CD4-positive, alpha-beta T cell treated with Interferon alpha-2 for 1 hour (primary cell): ENCODE measurements around the gene ME2.
A peak's percentile ranks its signal among the peaks of the same experiment; 100 is the strongest.
"Not testable (repeated sequence)": the region's sequence is repeated elsewhere in the genome, so short reads cannot be mapped to it uniquely, and the experiment has no call there.

Experiments used
- DNase-seq, 2 donors: peaks; one replicate each; pipeline ENCODE4 v3.0.0-alpha.2; 2020 to 2022

Gene ME2

DNA sequence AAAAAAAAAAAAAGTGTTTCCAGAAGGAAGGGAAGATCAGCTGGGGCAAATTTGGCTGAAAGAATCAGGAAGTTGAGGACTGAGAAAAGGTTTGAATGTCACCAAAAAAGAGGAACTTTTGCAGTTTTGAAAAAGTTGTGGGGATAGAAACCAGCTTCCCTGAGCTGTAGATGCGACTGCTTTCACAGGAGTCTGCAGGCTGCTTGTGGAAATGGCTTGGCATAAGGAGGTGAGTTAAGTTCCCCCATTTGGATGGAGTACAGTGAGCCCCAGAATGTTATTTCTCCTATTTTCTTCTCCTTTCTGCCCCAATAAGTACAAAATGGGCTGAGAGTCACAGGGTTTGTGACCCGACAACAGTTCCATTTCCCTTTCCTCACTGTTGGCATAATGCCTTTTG is 16.5 kb upstream of the ME2 start:
- no peak for DNase-seq

DNA sequence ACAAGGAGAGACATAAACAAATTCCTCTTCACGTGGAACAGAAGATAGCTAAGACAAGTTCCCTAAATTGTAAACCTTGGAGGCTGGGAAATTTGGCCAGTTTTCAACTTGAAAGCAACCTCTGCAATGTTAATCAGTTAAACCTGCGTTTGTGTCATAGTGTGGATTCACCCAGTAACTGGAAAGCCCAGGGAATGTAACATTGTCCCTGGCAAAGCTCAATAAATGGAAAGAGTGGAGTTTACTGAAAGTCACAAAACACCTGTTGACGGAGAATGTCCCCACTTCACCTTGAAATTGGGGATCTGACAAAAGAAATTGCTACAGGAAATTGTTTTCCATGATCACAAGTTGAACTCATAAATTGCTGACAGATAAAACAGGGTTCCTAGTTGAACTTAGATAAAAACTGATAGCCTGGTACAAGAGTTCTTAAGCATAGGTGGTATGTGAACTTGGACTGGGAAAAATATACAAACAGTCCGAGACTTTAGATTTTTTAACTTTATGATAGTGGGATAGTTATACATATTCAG is 15.0 kb upstream of the ME2 start:
- DNase-seq = no peak

DNA sequence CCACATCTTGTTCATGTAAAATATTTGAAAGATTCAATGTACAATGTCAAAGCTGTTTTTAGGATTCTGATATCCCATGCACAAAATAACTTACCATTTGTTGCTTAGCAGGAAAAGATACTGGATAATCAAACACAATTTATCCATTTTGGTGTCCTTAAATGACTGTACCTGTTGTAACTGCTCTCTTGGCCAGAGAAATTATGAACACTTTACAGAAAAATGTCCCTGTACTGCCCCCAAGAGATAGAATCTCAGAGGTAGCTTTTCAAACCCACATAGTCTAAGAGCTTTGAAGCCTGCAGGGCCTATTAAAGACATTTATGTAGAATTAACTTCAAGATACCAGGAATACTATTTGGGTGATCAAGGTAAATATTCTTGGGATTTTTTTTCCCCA is 12.2 kb upstream of the ME2 start:
- DNase-seq = no peak

DNA sequence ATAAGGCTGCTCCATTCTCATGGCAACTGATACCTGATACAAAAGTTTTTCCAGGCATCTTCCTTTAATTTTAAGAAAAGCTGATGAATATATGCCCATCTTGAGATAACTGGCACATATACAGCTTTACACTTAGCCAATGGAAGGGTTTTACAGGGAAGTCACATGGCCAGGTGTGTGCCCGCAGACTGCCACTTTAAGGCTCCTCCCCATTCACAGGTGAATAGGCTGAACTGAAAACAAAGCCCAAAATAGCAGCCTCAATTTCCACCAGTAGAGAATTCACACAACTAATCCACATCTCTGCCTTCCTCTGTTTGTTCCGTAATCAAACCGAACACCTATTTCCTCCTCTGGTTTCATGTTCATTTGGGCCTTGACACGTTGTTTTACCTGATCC is 9.8 kb upstream of the ME2 start:
- no peak for DNase-seq

DNA sequence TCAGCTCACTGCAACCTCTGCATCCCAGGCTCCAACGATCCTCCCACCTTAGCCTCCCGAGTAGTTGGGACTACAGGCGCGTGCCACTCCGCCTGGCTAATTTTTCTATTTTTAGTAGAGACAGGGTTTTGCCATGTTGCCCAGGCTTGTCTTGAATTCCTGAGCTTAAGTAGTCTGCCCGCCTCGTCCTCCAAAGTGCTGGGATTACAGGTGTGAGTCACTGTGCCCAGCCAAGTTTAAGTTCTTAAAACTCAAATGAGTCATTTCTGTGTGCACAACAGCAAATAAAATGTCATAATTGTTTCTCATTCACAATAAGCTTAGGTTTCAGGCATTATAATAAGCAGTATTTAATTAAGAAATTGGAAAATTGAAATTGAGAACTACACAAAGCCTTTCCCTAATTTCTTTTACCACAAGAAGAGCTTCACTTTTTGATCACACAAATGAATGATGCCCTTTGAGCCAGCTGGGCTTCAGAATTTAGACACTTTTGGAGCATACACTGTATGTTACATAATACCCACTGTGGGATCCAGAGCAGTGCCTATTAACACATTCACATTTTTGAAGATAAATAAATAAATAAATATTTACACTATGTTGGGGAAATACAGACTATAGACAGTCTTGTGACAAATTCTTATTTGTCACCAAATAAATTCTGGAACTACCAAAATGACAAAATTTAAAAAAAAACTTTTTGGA is 8.6 kb upstream of the ME2 start:
- DNase-seq = no peak

DNA sequence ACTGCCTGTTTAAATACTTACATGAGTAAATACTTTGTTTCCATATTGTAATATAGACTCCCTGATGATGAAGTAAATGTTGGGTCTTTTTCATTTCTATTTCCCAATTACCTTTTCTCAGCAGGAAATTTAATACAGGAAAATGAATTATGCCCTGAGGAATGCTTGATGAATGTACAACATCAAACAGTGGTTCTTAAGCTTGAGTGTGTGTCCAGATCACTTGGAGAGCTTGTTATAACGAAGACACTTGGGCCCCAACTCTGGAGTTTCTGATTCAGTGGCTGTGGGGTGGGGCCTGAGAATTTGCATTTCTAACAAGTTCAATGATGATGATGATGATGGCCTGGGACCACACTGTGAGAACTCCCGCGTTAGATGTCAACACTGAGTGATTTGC is 7.1 kb upstream of the ME2 start:
- DNase-seq = no peak

DNA sequence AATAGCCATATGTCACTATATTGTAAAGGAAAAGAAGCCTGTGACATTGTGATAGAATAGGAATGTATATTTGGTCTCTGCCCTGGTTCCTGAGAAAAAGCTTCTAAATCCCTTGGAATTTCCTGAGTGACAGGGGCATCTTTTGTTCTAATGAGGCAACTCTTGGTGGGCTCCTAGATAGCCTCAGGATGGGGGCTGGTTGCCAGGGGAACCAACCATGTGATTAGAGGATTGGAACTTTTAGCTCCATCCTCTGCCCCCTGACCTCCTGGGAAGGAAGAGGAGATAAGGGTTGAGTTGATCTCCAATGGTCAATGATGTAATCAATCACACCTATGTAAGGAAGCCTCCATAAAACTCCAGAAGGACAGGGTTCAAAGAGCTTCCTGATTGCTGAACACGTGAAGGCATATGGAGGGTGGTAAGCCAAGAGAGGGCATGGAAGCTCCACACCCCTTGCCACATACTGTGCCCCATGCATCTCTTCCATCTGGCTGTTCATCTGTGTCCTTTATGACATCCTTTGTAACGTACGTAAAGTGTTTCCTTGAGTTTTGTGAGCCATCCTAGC is 2.9 kb upstream of the ME2 start:
- DNase-seq = no peak

DNA sequence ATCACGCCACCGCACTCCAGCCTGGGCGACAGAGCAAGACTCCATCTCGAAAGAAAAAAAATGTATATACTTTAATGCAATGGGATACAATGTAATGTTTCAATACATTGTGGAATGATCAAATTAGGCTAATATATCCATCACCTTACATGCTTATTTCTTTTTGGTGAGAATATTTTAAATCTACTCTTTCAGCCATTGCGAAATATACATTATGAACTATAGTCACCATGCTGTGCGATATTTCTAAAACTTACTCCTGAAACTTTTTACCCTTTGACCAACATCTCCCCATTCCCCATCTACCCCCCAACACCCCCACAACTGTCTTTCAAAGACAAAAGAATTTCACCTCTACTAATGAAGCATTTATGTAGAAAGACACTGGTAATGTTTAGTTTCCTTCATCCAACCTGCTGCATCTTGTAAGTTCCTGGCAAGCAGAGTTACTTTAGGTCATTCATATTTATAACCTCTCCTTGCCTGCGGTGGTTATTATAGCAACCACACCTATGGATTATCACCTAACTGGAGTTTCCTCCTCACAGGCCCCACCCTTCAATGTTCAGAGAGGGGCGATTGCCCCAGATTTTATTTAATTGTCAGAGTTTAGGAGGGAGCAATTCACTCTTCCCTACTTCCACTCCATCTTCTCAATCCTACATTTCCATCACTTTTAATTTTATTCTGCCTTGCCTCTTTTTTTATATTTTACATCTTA is 1.2 kb upstream of the ME2 start:
- DNase-seq = peak in 1 of 2 donors; percentile 32

DNA sequence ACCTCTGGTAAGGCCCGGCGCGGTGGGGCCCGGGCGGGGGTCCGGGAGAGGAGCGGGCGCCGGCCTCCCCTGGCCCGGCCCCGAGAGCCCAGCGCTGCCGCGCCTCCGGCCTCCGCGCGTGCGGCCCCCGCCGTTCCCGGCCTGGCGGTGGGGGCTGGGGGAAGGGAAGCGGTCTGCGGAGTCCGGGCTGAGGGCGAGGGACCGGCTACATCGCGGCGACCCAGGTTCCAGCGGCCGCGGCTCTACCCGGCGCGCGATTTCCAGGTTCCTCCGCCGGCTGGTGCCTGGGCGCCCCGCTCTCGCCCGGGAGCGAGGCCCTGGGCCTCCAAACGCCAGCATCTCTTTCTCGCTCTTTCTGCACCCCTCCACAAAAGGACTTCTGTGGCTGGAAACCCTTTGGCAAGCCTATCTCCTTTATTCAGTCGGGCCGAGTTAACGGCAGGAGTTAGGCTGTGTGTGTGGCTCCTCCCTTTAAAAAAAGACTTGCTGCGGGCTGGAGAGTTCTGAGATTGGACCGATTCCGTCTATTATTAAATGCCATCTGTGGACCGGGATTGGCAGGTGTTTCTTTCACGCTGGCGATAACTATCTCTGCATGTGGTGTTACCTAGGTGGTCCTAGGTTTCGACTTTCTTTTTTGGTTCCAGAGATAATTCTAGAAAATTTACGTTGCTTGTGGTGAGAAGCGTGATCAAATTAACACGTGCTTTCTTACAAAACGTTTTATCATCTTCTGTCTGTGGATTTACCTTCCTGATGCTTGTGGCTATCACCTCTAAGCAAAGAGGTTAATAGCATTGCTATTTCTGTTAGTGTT is 592 bp downstream of the ME2 start:
- DNase-seq = peak; percentile 45 to 75

DNA sequence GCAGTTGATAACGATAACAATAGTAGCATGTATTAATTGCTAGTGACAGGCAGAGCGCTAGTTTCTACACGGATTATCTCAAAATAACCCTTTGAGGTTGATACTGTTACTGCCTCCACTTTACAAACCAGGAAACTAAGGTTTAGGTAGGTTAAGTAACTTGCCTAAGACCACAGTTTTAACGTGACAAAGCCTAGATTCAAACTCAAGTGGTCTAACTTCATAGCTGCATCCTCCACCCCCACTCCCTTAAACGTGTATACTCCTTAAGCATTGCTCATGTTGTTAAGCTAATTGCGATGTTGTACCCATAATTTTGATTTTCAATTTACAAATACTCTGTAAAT is 1.2 kb downstream of the ME2 start:
- no peak for DNase-seq

DNA sequence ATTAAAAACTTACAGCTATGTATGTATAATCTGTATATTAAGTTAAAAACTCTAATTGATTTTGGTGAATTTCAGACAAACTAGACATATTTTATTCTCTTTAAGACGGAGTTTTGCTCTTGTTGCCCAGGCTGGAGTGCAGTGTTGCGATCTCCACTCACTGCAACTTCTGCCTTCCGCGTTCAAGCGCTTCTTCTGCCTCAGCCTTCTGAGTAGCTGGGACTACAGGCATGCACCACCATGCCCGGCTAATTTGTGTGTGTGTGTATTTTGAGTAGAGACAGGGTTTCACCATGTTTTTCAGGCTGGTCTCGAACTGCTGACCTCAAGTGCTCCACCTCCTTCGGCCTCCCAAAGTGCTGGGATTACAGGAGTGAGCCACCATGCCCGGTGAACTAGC is 2.0 kb downstream of the ME2 start:
- not testable (repeated sequence) for DNase-seq

DNA sequence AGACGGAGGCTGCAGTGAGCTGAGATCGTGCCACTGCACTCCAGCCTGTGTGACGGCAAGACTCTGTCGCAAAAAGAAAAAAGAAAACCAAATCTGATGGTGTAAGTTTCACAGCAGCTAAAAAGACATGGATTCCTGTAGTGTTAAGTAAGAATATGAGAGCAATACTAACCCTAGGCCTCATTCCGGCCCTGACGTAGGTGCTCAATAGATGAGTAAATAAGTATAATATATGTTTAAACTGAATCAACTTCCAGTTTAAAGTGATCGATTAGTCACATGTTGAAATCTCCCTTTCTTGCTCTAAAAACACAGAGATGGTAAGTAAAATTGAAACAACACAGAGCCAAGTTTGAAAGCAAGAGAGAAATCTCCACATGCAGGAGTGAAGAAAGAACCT is 8.0 kb downstream of the ME2 start:
- DNase-seq = no peak

DNA sequence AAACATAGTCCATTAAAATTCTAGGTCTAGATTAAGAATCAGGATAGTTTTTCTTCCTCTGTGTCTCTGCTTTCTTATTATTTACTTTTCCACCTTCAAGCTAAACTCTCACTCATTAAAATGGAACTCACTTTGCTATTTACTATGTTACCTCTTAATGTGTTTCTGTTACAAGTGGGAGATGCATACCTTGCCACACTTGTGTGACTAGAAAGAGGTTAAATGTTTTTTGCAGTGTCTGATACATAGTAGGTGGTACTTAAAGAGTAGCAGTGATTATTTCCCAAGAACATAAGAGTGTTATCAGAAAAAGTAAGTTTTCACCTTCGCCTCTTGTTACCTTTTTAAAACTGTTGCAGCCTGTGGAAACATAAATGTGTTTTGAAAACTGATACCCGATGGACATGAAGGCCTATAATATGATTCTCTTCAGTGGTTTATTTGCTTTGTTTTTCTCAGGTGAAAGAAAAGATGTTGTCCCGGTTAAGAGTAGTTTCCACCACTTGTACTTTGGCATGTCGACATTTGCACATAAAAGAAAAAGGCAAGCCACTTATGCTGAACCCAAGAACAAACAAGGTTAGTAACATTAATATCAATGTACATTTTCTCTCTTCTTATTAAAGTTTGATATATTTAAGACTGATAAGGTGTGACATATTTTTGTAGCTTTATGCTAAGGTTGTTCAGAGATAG is 16.6 kb downstream of the ME2 start:
- no peak for DNase-seq

DNA sequence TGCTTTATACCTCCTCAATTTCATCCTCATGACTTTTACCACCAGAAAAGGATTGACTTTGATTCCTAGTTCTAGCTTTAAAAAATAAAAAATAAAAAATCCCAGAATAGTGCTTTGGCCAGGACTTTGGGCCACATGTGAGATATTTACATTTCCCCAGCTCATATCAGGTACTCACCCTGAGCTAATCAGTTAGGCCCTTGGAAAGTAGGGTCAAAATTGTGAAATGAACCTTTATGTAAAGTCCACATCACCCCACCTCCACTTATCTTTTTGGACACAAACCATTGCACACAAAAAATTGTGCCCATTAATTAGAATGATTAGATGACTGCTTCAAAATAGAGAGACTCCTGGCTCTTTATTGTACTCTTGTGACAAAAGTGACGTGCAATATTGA is 17.2 kb downstream of the ME2 start:
- DNase-seq = no peak

DNA sequence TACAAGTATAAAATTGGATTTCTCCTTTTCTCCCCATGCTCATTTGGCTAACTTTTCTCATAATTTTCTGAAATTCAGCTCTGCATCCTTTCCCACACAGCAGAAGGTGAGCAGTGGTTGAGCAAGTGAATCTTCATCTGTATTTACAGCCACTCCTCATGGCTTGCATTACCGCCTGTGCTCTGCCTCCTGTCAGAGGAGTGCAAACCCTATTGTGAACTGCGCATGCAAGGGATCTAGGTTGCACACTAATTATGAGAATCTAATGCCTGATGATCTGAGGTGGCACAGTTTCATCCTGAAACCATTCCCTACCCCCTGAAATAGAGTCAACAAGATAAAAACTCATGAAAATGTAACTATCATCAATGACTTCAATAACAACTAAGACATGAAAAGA is 20.0 kb downstream of the ME2 start:
- DNase-seq = no peak

DNA sequence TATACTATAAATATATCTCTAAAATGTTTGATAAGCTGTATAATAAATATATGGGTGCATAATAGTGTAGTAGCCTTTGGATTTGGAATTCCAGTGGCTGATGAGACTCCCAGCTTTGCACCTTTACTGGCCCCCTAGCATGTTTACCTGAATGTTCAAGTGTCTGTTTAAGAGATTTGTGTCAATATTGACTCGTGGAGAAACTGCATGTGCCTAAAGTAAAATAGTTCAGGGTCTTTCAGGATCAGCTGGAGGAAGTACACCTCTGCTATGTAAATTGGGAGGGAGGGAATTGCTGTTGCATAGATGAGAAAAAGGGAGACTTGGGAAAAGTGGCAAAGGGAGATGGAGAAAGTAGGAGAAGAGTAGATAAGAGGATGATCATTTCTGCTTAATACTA is 23.9 kb downstream of the ME2 start:
- DNase-seq = no peak

DNA sequence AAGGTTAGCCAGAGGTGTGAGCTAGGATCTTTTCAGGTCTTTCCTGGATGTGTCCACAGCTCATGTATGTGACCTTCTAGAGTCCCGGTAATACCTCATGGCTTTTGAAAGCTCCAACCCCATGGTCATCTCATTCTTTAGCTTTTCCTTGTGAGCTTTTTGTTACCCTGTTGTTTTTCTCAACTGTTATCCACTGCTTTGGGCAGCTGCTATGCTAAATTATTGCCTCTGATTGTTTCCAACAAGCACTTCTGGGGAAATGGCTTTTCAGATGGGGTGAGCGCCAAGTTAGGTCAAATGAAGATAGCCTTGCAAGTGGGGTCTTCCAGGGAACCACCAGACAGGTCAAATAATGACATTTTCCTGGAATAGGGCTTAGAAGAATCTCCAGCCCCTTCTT is 27.9 kb downstream of the ME2 start:
- DNase-seq = no peak

DNA sequence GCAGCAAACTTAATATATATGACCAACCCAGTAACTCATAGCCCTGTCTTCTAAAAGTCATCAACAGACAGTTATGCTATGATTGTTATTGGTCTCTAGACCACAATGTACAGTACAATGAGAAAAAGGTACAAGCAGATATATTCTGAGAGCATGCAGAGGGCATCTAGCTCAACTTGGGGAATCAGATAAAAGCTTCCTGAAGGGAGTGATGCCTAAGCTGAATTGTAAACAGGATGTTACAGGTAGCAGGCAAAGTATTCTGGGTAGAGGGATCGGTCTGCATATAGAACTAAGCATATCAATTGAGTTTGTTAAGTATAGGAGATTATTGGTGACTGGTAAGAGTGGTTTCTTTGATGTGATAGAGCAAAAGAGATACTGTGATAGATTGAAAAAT is 30.3 kb downstream of the ME2 start:
- no peak for DNase-seq

DNA sequence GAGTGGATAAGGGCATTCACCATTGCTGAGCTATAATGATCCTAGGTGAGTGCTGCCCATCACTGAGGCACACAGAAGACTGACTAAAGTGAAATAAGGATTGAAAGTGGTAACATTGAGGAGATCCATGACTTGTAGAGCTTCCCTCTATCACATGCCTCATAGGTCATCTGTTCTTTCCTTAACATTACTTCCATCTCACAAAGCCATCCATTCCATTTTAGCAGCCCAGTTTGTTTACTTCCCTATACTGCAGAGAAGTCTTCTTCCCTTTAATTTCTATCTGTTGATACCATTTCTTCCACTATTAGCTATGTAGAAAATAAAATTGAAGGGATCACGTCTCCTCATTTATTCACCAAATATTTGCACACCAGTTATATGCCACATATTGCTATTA is 32.1 kb downstream of the ME2 start:
- DNase-seq = no peak

DNA sequence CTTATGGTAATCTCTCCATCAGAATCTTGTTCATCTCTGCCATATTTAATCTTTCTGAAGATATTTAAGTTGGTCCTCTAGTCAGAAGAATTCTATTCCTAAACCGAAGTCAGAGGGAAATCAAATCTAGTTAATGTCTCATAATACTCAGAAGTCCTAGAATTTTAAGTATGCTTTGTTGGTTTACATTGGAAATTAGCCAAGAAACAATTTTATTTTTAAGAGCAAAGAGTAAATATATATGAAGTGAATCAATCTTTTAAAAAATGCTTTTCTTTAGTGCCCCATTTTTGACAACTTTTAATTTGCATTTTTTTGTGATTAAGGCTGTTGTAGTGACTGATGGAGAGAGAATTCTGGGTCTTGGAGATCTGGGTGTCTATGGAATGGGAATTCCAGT is 38.1 kb downstream of the ME2 start:
- DNase-seq = no peak

DNA sequence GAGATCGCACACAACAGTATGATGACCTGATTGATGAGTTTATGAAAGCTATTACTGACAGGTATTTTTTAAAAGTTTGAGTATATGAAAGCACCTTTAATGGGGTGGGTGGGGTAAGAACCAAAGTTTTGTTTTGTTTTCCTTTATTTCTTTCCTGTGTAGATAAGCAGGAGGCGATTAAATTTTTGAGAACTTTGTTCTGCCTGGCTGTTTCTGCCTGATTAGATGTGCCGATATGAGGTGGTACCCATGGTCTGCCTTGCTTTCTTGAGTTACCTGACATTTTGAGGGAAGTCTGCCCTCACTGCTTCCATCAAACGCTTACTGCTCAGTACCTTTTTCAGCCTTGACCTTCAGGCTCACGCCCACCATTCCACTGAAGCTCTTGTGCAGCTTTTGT is 39.2 kb downstream of the ME2 start:
- no peak for DNase-seq

DNA sequence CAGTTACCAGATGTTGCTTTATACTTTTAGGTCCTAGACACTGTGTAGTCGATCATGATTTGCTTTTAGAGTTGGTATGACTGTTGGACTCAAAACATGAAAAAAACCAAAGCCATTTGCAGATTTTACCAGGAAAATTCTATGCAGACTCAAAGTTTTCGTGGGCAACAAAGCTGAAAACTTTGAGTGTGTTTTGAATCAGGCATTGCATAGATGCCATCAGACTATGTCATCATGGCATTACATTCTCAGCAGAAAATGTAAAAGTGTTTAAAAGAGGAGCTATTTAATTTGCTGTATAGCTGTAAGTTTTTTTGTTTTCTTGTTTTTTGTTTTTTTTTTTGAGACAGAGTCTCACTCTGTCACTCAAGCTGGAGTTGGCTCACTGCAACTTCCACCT is 45.5 kb downstream of the ME2 start:
- no peak for DNase-seq

DNA sequence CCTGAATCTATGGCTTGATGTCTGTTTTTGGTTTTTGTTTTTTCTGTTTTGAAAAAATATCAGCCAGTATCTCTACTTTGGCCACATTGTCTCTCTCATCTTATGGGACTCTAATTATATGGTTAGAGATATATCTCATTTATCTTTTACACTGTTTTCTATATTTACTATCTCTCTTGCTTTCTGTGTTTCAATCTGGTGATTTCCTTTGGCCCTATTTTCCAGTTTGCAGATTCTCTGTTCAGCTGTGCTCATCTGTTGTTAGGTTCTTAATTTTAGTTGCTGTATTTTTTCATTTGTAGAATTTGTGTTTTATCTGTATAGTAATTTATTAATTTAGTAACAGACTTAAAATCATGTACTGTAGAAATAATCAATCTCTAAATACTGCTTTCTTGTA is 47.6 kb downstream of the ME2 start:
- DNase-seq = no peak
